Lung (tissue), 12 donors: ENCODE data around the gene ALG8. TPM values are rescaled to one million over a fixed set of nuclear protein-coding genes. Genes with fewer than 3 reads are reported as not detected.

Experiments
- ATAC-seq: fragments of 200-7000 bp; cut with Tn5 transposase; one replicate; pipeline ENCODE4 v1.9.1; 2020; ENCODE audit warnings: moderate number of reproducible peaks; ENCODE audit not compliant: insufficient read depth, low FRiP score
- DNase-seq, 3 donors: peaks; one replicate each; pipeline ENCODE4 v3.0.0-alpha.2; 2013 to 2017
- H3K27ac ChIP-seq, 2 donors: one replicate each; pipeline ENCODE4 v1.5.1; 2013; ENCODE audit warnings: mild to moderate bottlenecking in 2 of 2, moderate library complexity in 2 of 2, control low read depth in 1 of 2, inconsistent platforms in 1 of 2, low read depth in 1 of 2, low read length in 1 of 2
- H3K27me3 ChIP-seq, 3 donors: one replicate each; pipeline ENCODE4 v1.5.1; 2013; ENCODE audit warnings: low read length in 2 of 3; ENCODE audit not compliant: control insufficient read depth in 3 of 3, insufficient read depth in 3 of 3
- H3K36me3 ChIP-seq, 4 donors: one replicate each; pipeline ENCODE4 v1.5.1; 2013; ENCODE audit warnings: low read length in 4 of 4, mild to moderate bottlenecking in 1 of 4, moderate library complexity in 1 of 4; ENCODE audit not compliant: control insufficient read depth in 4 of 4, insufficient read depth in 4 of 4
- H3K4me1 ChIP-seq, 5 donors: one replicate each; pipeline ENCODE4 v1.5.1; 2013; ENCODE audit warnings: low read length in 5 of 5, mild to moderate bottlenecking in 2 of 5, moderate library complexity in 1 of 5; ENCODE audit not compliant: control insufficient read depth in 5 of 5, insufficient read depth in 5 of 5
- H3K4me3 ChIP-seq: one replicate; pipeline ENCODE4 v1.5.1; 2013; ENCODE audit warnings: mild to moderate bottlenecking, control low read depth, moderate library complexity
- H3K9ac ChIP-seq, 2 donors: one replicate each; pipeline ENCODE4 v1.5.1; 2013; ENCODE audit warnings: low read length in 2 of 2, control low read depth in 1 of 2; ENCODE audit not compliant: insufficient read depth in 1 of 2
- H3K9me3 ChIP-seq, 4 donors: one replicate each; pipeline ENCODE4 v1.5.1; 2013; ENCODE audit warnings: low read length in 3 of 4, mild to moderate bottlenecking in 1 of 4, moderate library complexity in 1 of 4; ENCODE audit not compliant: control insufficient read depth in 4 of 4, insufficient read depth in 3 of 4
- CTCF ChIP-seq: IDR thresholded peaks from 2 replicates; pipeline ENCODE4 v1.5.1; 2012; ENCODE audit warnings: mild to moderate bottlenecking; ENCODE audit errors: control extremely low read depth, extremely low read depth
- WGBS, 2 donors: extraction: QIAGEN DNeasy Blood & Tissue Kit; methylation state at CpG; one replicate each; pipeline ENCODE4 v1.1.7; 2013; 5-methylcytosine and 5-hydroxymethylcytosine counted together
- polyA plus RNA-seq, 2 donors: library from polyadenylated mRNA; stranded (reverse); fragments of 200-250 nt; gene quantifications; one replicate each; pipeline ENCODE4 v1.2.1, GENCODE V29; 2013
- total RNA-seq, 2 donors: library from RNA; depleted of rRNA in 1 of 2; stranded (reverse); fragments of >200 nt in 1 of 2; gene quantifications; one replicate each; pipeline ENCODE4 v1.2.1, GENCODE V29; 2014 to 2021
- donor health status: control.
- donor health status: control.
- donor health status: Bipolar disorder and iron deficiency.
- donor health status: healthy.
- donor health status: DM: yes; HTN: yes; CAD: no.

ALG8 gene
- total and polyA plus RNA-seq, 4 donors, result 25.1 to 62.8 (median 35.5) TPM

DNA sequence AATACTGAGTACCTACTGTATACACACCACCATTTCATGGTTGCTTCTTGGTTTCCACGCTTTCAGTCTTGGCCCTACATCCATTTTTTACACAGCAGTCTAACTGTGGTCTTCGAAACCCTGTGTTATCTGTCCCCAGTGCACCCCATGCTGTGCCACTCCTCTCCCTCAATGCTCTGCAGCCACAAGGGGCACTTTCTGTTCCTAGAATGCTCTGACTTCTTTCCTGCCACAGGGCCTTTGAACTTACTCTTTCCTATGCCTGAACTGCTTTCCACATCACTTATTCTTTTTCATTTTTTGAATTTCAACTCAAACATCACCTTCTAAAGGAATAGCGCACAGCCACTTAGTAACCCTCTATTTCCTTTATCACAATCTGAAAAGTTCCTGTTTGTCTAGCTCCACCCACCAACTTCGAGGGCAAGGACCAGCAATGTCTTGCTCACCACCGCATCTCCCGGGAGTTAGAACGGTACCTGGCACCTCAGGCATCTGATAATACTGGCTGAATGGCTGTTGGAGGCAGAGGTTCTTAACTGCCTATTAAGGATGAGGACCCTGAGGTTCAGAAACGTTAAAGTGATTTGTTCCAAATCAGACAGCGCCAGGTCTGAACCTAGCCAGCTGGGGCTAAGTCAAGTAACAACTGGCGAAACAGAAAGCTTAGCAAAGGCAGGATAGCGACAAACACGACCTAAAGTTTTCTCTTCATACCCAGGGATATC, 568 bp downstream of the ALG8 start:
- Histone ChIP-seq H3K9ac (peak overlapping the region in 1 of 2 donors; percentile 73), H3K4me1 (peaks cover 2 to 10% (median 4%) of the 10 kb centered on the region in 5 donors), H3K27ac (peak overlapping the region; percentile 63 to 92), H3K27me3 (no peaks in the 10 kb centered on the region), H3K36me3 (peaks cover 0 to 11% (median 4%) of the 10 kb centered on the region in 4 donors), H3K4me3 (peak overlapping the region; percentile 95), H3K9me3 (no peaks in the 10 kb centered on the region)
- TF ChIP-seq CTCF, result no peak
- DNase-seq (peak in 2 of 3 donors; percentile 21 to 24), ATAC-seq (peak; percentile 24)
- WGBS, 2 donors, result 17 to 18% methylated on average over 12 of the region's 12 CpGs

DNA sequence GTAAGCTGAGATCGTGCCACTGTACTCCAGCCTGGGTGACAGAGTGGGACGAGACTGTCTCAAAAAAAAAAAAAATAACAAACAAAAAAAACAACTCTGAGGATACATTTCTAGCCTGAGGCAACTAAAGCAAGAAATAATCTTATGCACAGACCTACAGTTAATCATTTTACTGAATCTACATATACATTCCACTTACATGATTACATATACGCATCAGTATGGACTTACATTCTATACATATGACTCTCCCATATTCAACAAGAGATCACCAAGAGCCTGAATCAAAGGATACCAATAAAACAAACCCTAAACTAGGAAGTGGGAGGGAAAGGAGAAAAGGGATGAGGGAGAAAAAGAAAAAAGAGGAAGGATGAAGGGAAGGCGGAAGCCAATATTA, 1.1 kb downstream of the ALG8 start:
- 83 to 96% methylated on average over 4 of the region's 4 CpGs for WGBS, 2 donors
- H3K4me3 ChIP-seq, result no peak overlapping the region

GRCh38 chr11:78132475-78132874, 7.0 kb downstream of the ALG8 start:
- no peak for ATAC-seq
- no peak overlapping the region for H3K27ac ChIP-seq
- H3K9me3 ChIP-seq, result no peaks in the 10 kb centered on the region
- H3K9ac ChIP-seq, result no peak overlapping the region
- peaks cover 0 to 7% (median 2%) of the 10 kb centered on the region in 4 donors for H3K36me3 ChIP-seq
- TF ChIP-seq CTCF, result no peak
- H3K4me1 ChIP-seq, result peaks cover 0 to 6% (median 0%) of the 10 kb centered on the region in 5 donors
- H3K27me3 ChIP-seq, result no peaks in the 10 kb centered on the region
- 94 to 96% methylated on average over 2 of the region's 2 CpGs for WGBS, 2 donors
- no peak overlapping the region for H3K4me3 ChIP-seq
- no peak for DNase-seq

More for the DNA sequence above, 1.1 kb downstream of the ALG8 start:
- peaks cover 2 to 10% (median 4%) of the 10 kb centered on the region in 5 donors for H3K4me1 ChIP-seq
- ATAC-seq (no peak), DNase-seq (no peak)
- no peak overlapping the region for H3K9ac ChIP-seq
- no peak overlapping the region for H3K27ac ChIP-seq
- H3K9me3 ChIP-seq, result no peaks in the 10 kb centered on the region
- no peaks in the 10 kb centered on the region for H3K27me3 ChIP-seq
- peaks cover 0 to 11% (median 2%) of the 10 kb centered on the region in 4 donors for H3K36me3 ChIP-seq
- no peak for TF ChIP-seq CTCF
